Caco-2 (cell line): ENCODE results near the gene ARHGEF40. TPM values are rescaled to one million over a fixed set of nuclear protein-coding genes. Genes with fewer than 3 reads are reported as not detected.

Experiments
- BruUV-seq: library from RNA; stranded (reverse); fragments of 400-500 nt; replicated peaks from 2 replicates; lab custom pipeline; 2021; lab: Mats Ljungman, UMichigan
- CTCF ChIA-PET: fragments of 300-600 bp; sonication (Branson Sonifier 250); formaldehyde crosslinking; loops from one replicate; lab custom pipeline; 2022; ENCODE audit warnings: antibody characterized with exemption; lab: Charles Lee
- POLR2A ChIA-PET: fragments of 300-600 bp; sonication (Branson Sonifier 250); formaldehyde crosslinking; loops from one replicate; lab custom pipeline; 2022; ENCODE audit warnings: antibody characterized with exemption; lab: Charles Lee
- DNase-seq, 2 experiments: peaks; one replicate each; pipeline versions ENCODE4 v3.0.0 to v3.0.0-alpha.2; 2020 to 2022
- H3K27me3 ChIP-seq: replicated peaks from 2 replicates; pipeline ENCODE4 v1.6.0; 2011; ENCODE audit warnings: low read length; ENCODE audit not compliant: control insufficient read depth, insufficient read depth
- H3K36me3 ChIP-seq: 2 replicates; pipeline ENCODE4 v1.5.1; 2011; ENCODE audit warnings: low read length; ENCODE audit not compliant: control insufficient read depth, insufficient read depth
- H3K4me1 ChIP-seq: fragments of 250-450 bp; sonication (Bioruptor Pico); 2 replicates; pipeline ENCODE4 v1.5.1; 2020; ENCODE audit warnings: mild to moderate bottlenecking
- H3K4me3 ChIP-seq: 2 replicates; pipeline ENCODE4 v1.5.1; 2011; ENCODE audit warnings: low read depth, mild to moderate bottlenecking, control low read depth, low read length
- H3K9me3 ChIP-seq: fragments of 250-450 bp; sonication (Bioruptor Pico); 2 replicates; pipeline ENCODE4 v1.5.1; 2020; ENCODE audit warnings: mild to moderate bottlenecking, moderate library complexity
- H3K27ac Mint-ChIP-seq: one replicate; pipeline ENCODE4 v1.8.0; 2022; ENCODE audit warnings: mixed read lengths; ENCODE audit not compliant: unreplicated experiment
- H3K27me3 Mint-ChIP-seq: one replicate; pipeline ENCODE4 v1.8.0; 2022; ENCODE audit warnings: mixed read lengths; ENCODE audit not compliant: insufficient read depth, unreplicated experiment
- H3K36me3 Mint-ChIP-seq: one replicate; pipeline ENCODE4 v1.8.0; 2022; ENCODE audit warnings: mild to moderate bottlenecking, mixed read lengths; ENCODE audit not compliant: insufficient read depth, unreplicated experiment
- H3K4me1 Mint-ChIP-seq: one replicate; pipeline ENCODE4 v1.8.0; 2022; ENCODE audit warnings: low read depth, mixed read lengths; ENCODE audit not compliant: unreplicated experiment
- H3K4me3 Mint-ChIP-seq: one replicate; pipeline ENCODE4 v1.8.0; 2022; ENCODE audit warnings: mild to moderate bottlenecking, moderate library complexity, mixed read lengths; ENCODE audit not compliant: unreplicated experiment
- H3K9me3 Mint-ChIP-seq: one replicate; pipeline ENCODE4 v1.8.0; 2022; ENCODE audit warnings: mixed read lengths; ENCODE audit not compliant: unreplicated experiment
- CTCF ChIP-seq, 2 experiments: fragments of 200-600 bp in 1 of 2; IDR thresholded peaks; 1 replicate in 1 of 2; 2 replicates in 1 of 2; pipeline versions ENCODE4 v1.5.1 to v1.8.0; 2011 to 2022; ENCODE audit warnings: antibody characterized with exemption in 1 of 2, control low read depth in 1 of 2, inconsistent platforms in 1 of 2, low read depth in 1 of 2, low read length in 1 of 2, mild to moderate bottlenecking in 1 of 2, moderate library complexity in 1 of 2; ENCODE audit not compliant: insufficient read depth in 1 of 2, severe bottlenecking in 1 of 2, unreplicated experiment in 1 of 2
- intact Hi-C: fragments of 100-400 bp; cut with micrococcal nuclease; formaldehyde crosslinking; loops from one replicate; pipeline ENCODE4 v1.10.0; 2022; ENCODE audit not compliant: unreplicated experiment
- total RNA-seq: library from RNA; stranded (reverse); gene quantifications from 2 replicates; pipeline ENCODE4 v1.2.3, GENCODE V29; 2022

Gene ARHGEF40
- total RNA-seq, 1 experiment from 2014 or later: 7.1 TPM

- H3K9me3 ChIP-seq: no peaks in the 10 kb centered on the region
- no peaks in the 10 kb centered on the region for H3K27me3 ChIP-seq
- Mint-ChIP-seq H3K27ac (peak overlapping the region; percentile 24), H3K4me1 (peaks cover 8% of the 10 kb centered on the region), H3K9me3 (no peaks in the 10 kb centered on the region), H3K27me3 (no peaks in the 10 kb centered on the region), H3K4me3 (no peak overlapping the region), H3K36me3 (peaks cover 34% of the 10 kb centered on the region)
- no peaks in the 10 kb centered on the region; the same call in 1 of the 2 replicates for H3K4me1 ChIP-seq
- peaks cover 4% of the 10 kb centered on the region for H3K36me3 ChIP-seq
- intact Hi-C loops: no loop called here
- no peak for DNase-seq
- no peak for TF ChIP-seq CTCF (IDR thresholded peaks at IDR 0.05; ENCODE audit: insufficient read depth in 1 of 2, low read depth in 1 of 2, low read length in 1 of 2, severe bottlenecking in 1 of 2, unreplicated experiment in 1 of 2)
- no peak overlapping the region for H3K4me3 ChIP-seq
- ChIA-PET POLR2A (no interaction called here), CTCF (interaction anchor here (1.5 to 1.7 kb wide), 3 partner anchors 9 to 20 kb away, joined by 3 to 7 read pairs (median 4); no protein-coding TSS in a partner anchor)
- BruUV-seq: no TSS peak
Observed at GRCh38 chr14:21088687-21089086, 18.6 kb downstream of the ARHGEF40 start.

GRCh38 chr14:21089271-21089670, 19.2 kb downstream of the ARHGEF40 start:
- ChIA-PET CTCF (interaction anchor here (0.7 to 1.7 kb wide), 4 partner anchors 8 to 21 kb away, joined by 3 to 7 read pairs (median 4); no protein-coding TSS in a partner anchor), POLR2A (no interaction called here)
- Histone ChIP-seq H3K4me3 (no peak overlapping the region), H3K27me3 (no peaks in the 10 kb centered on the region), H3K4me1 (no peaks in the 10 kb centered on the region; the same call in 1 of the 2 replicates), H3K9me3 (no peaks in the 10 kb centered on the region), H3K36me3 (peaks cover 4% of the 10 kb centered on the region)
- Mint-ChIP-seq H3K36me3 (peaks cover 34% of the 10 kb centered on the region), H3K4me1 (peaks cover 9% of the 10 kb centered on the region), H3K27ac (peak overlapping the region; percentile 24), H3K4me3 (no peak overlapping the region), H3K9me3 (no peaks in the 10 kb centered on the region), H3K27me3 (no peaks in the 10 kb centered on the region)
- DNase-seq: no peak
- no TSS peak for BruUV-seq
- no peak for TF ChIP-seq CTCF (IDR thresholded peaks at IDR 0.05; ENCODE audit: insufficient read depth in 1 of 2, low read depth in 1 of 2, low read length in 1 of 2, severe bottlenecking in 1 of 2, unreplicated experiment in 1 of 2)
- intact Hi-C loops: no loop called here

GRCh38 chr14:21089877-21090193, 19.7 kb downstream of the ARHGEF40 start:
- no peak for DNase-seq
- H3K4me3 ChIP-seq: no peak overlapping the region
- H3K4me3 Mint-ChIP-seq: no peak overlapping the region
- intact Hi-C loops: no loop called here
- H3K4me1 Mint-ChIP-seq: peaks cover 8% of the 10 kb centered on the region
- no peaks in the 10 kb centered on the region for H3K27me3 ChIP-seq
- no peaks in the 10 kb centered on the region for H3K9me3 Mint-ChIP-seq
- no peak for TF ChIP-seq CTCF (IDR thresholded peaks at IDR 0.05; ENCODE audit: insufficient read depth in 1 of 2, low read depth in 1 of 2, low read length in 1 of 2, severe bottlenecking in 1 of 2, unreplicated experiment in 1 of 2)
- peaks cover 34% of the 10 kb centered on the region for H3K36me3 Mint-ChIP-seq
- no peaks in the 10 kb centered on the region for H3K9me3 ChIP-seq
- H3K4me1 ChIP-seq: no peaks in the 10 kb centered on the region; the same call in 1 of the 2 replicates
- peak overlapping the region; percentile 55 for H3K27ac Mint-ChIP-seq
- ChIA-PET POLR2A (no interaction called here), CTCF (interaction anchor here (0.9 to 1.6 kb wide), 5 partner anchors 15 to 75 kb away, joined by 4 to 7 read pairs (median 6); partner anchors contain the start of gene ARHGEF40)
- H3K27me3 Mint-ChIP-seq: no peaks in the 10 kb centered on the region
- H3K36me3 ChIP-seq: peaks cover 4% of the 10 kb centered on the region
- no TSS peak for BruUV-seq
